ENCODE results near the gene ADSS1.

- no peak for TF ChIP-seq MAX (IDR thresholded peaks at IDR 0.05)
- TF ChIP-seq CTCF (IDR thresholded peaks at IDR 0.05 in 2 of 3, conservative IDR thresholded peaks at IDR 0.05 in 1 of 3; ENCODE audit: borderline replicate concordance in 1 of 3, insufficient read depth in 1 of 3, low read depth in 2 of 3, low read length in 2 of 3): no peak
- no peak for TF ChIP-seq EZH2 (IDR thresholded peaks at IDR 0.05)
- TF ChIP-seq EGR1 (IDR thresholded peaks at IDR 0.05; ENCODE audit: low read depth): no peak
- no peak for TF ChIP-seq JUND (IDR thresholded peaks at IDR 0.05)
- no peak for TF ChIP-seq RAD21 (IDR thresholded peaks at IDR 0.05; ENCODE audit: low read depth)
- TF ChIP-seq POLR2A (IDR thresholded peaks at IDR 0.05; ENCODE audit: borderline replicate concordance, extremely low read depth, insufficient read depth, insufficient read length): no peak
Observed at GRCh38 chr14:104678346-104678745, 45.7 kb upstream of the ADSS1 start.
